Measurements from ENCODE around the gene TNF. TPM values are rescaled to one million over a fixed set of nuclear protein-coding genes. Genes with fewer than 3 reads are reported as not detected.

The TNF gene
- polyA plus RNA-seq, 1 of the 3 experiments (the other 2 are of a cell fraction), result not detected

- POLR2A ChIA-PET, result interaction anchor here (1.0 to 4.0 kb wide), 4 partner anchors 9 to 1351 kb away, joined by 3 to 18 read pairs (median 4); partner anchors contain the start of genes BAG6 and DDX39B
- DNase-seq, result peak; percentile 90
Measured at GRCh38 chr6:31620586-31621319, 45.4 kb downstream of the TNF start, which contains the start of gene PRRC2A. Gene PRRC2A (plus strand): TSS chr6:31620715. CDS start chr6:31622790, 2,075 bp downstream.

More at GRCh38 chr6:31620586-31621319, 45.4 kb downstream of the TNF start, which contains the start of gene PRRC2A:
- peak within 1 kb of the TSS; percentile 87 for H2AFZ ChIP-seq (ENCODE audit: low read depth)
- peaks cover 33 to 43% of the 10 kb centered on the region in 2 experiments for H3K36me3 ChIP-seq (replicated peaks in 1 of 2; ENCODE audit: control insufficient read depth in 1 of 2, insufficient read depth in 2 of 2, low read length in 1 of 2)
- H3K4me1 ChIP-seq (ENCODE audit: control insufficient read depth in 1 of 2, insufficient read depth in 2 of 2, low read depth in 1 of 2, low read length in 1 of 2), result peaks cover 10 to 11% of the 10 kb centered on the region in 2 experiments
- CTCF ChIA-PET, result interaction anchor here (1.0 to 2.1 kb wide), 3 partner anchors 22 to 74 kb away, joined by 3 to 11 read pairs (median 4); partner anchors contain the start of gene ATP6V1G2
- H3K9me2 ChIP-seq, result no peaks in the 10 kb centered on the region
- H3K27me3 ChIP-seq (ENCODE audit: insufficient read depth), result no peaks in the 10 kb centered on the region
- peak within 1 kb of the TSS; percentile 99 for H3K27ac ChIP-seq (ENCODE audit: low read depth in 2 of 2, low read length in 1 of 2)
- peaks cover 28% of the 10 kb centered on the region for H4K20me1 ChIP-seq (ENCODE audit: insufficient read depth)
- no peaks in the 10 kb centered on the region for H3K9me3 ChIP-seq
- H3K79me2 ChIP-seq (ENCODE audit: insufficient read depth), result peaks cover 52% of the 10 kb centered on the region
- H3K4me2 ChIP-seq, result peak within 1 kb of the TSS; percentile 97
- TF ChIP-seq SMC3 (IDR thresholded peaks at IDR 0.05; ENCODE audit: low read depth, low read length), result no peak
- TF ChIP-seq EP300 (IDR thresholded peaks at IDR 0.05; ENCODE audit: borderline replicate concordance in 1 of 2, low read depth in 1 of 2, low read length in 1 of 2), result no peak; a peak in 1 of 4 replicates
- peak; percentile 23; the same call in 1 of the 2 replicates for TF ChIP-seq TEAD4 (IDR thresholded peaks at IDR 0.05; ENCODE audit: borderline replicate concordance, insufficient read depth)
- peak; percentile 74 for TF ChIP-seq POLR2AphosphoS5 (IDR thresholded peaks at IDR 0.05; ENCODE audit: low read depth, low read length)
- TF ChIP-seq ELF1 (IDR thresholded peaks at IDR 0.05), result no peak
- no peak for TF ChIP-seq MXI1 (IDR thresholded peaks at IDR 0.05; ENCODE audit: low read depth, low read length)
- no peak for TF ChIP-seq FOXJ3 (CRISPR knock-in tag; IDR thresholded peaks at IDR 0.05)
- 0 out of 2 replicates have a peak, but pooled peaks have one; percentile 32 for TF ChIP-seq REST (IDR thresholded peaks at IDR 0.05; ENCODE audit: low read depth, low read length)
- 0 out of 2 replicates have a peak, but pooled peaks have one; percentile 5 for TF ChIP-seq NFIC (IDR thresholded peaks at IDR 0.05; ENCODE audit: borderline replicate concordance)
- TF ChIP-seq MAX (IDR thresholded peaks at IDR 0.05; ENCODE audit: low read depth), result peak; percentile 8
- TF ChIP-seq RCOR1 (IDR thresholded peaks at IDR 0.05; ENCODE audit: low read length), result no peak
- TF ChIP-seq, protein P1, sequence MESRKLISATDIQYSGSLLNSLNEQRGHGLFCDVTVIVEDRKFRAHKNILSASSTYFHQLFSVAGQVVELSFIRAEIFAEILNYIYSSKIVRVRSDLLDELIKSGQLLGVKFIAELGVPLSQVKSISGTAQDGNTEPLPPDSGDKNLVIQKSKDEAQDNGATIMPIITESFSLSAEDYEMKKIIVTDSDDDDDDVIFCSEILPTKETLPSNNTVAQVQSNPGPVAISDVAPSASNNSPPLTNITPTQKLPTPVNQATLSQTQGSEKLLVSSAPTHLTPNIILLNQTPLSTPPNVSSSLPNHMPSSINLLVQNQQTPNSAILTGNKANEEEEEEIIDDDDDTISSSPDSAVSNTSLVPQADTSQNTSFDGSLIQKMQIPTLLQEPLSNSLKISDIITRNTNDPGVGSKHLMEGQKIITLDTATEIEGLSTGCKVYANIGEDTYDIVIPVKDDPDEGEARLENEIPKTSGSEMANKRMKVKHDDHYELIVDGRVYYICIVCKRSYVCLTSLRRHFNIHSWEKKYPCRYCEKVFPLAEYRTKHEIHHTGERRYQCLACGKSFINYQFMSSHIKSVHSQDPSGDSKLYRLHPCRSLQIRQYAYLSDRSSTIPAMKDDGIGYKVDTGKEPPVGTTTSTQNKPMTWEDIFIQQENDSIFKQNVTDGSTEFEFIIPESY (IDR thresholded peaks at IDR 0.05; ENCODE audit: borderline replicate concordance, low read depth), result 0 out of 2 replicates have a peak, but pooled peaks have one; percentile 47
- no peak for TF ChIP-seq JUND (IDR thresholded peaks at IDR 0.05)
- TF ChIP-seq TAF1 (IDR thresholded peaks at IDR 0.05; ENCODE audit: borderline replicate concordance, low read depth, low read length), result peak; percentile 83
- TF ChIP-seq MEF2A (IDR thresholded peaks at IDR 0.05; ENCODE audit: borderline replicate concordance, low read depth), result no peak
- TF ChIP-seq YY1 (IDR thresholded peaks at IDR 0.05; ENCODE audit: low read depth), result peak; percentile 96
- peak within 1 kb of the TSS; percentile 99 for H3K9ac ChIP-seq
- WGBS (ENCODE audit: low lambda C conversion rate), result 3% methylated on average over 35 of the region's 67 CpGs
- peak within 1 kb of the TSS; percentile 87 to 98 for H3K4me3 ChIP-seq (ENCODE audit: low read depth in 2 of 2, low read length in 1 of 2)
- H3F3A ChIP-seq (replicated peaks; ENCODE audit: insufficient read depth), result peaks cover 16% of the 10 kb centered on the region
